Gastrocnemius medialis (tissue), 4 donors: Measurements from ENCODE around the gene ZNF569. TPM values are rescaled to one million over a fixed set of nuclear protein-coding genes. Genes with fewer than 3 reads are reported as not detected.

Experiments
- ATAC-seq, 2 donors: fragments of 150-250 bp; one replicate each; pipeline ENCODE4 v1.9.1; 2016
- DNase-seq, 2 donors: peaks; one replicate each; pipeline ENCODE4 v3.0.0-alpha.2; 2019
- H3K27ac ChIP-seq, 4 donors: fragments of 200-600 bp; sonication (generic); 1 replicate in 1 of 4; 2 replicates in 3 of 4; pipeline ENCODE4 v1.5.1; 2016 to 2018; ENCODE audit warnings: mild to moderate bottlenecking in 2 of 4, moderate library complexity in 1 of 4
- H3K27me3 ChIP-seq, 3 donors: fragments of 200-600 bp; sonication (generic) in 2 of 3; 1 replicate in 1 of 3; 2 replicates in 2 of 3; pipeline versions ENCODE4 v1.5.1 to v1.6.0; 2016 to 2019; ENCODE audit warnings: mild to moderate bottlenecking in 1 of 3, moderate library complexity in 1 of 3
- H3K36me3 ChIP-seq, 2 donors: fragments of 200-600 bp; sonication (generic) in 1 of 2; one replicate each; pipeline ENCODE4 v1.5.1; 2017 to 2018
- H3K4me1 ChIP-seq, 2 donors: fragments of 200-600 bp; sonication (generic) in 1 of 2; one replicate each; pipeline ENCODE4 v1.5.1; 2016 to 2017; ENCODE audit warnings: mild to moderate bottlenecking in 2 of 2
- H3K4me3 ChIP-seq, 4 donors: fragments of 200-600 bp; sonication (generic) in 3 of 4; 1 replicate in 1 of 4; 2 replicates in 3 of 4; pipeline ENCODE4 v1.5.1; 2016 to 2019; ENCODE audit warnings: mild to moderate bottlenecking in 2 of 4
- H3K9me3 ChIP-seq, 3 donors: fragments of 200-600 bp; sonication (generic) in 2 of 3; 1 replicate in 1 of 3; 2 replicates in 2 of 3; pipeline ENCODE4 v1.5.1; 2016 to 2019
- CTCF ChIP-seq, 5 experiments: fragments of 450-650 bp in 3 of 5; fragments of 200-600 bp in 2 of 5; sonication (generic) in 2 of 5; IDR thresholded peaks in 4 of 5; conservative IDR thresholded peaks in 1 of 5; 1 replicate in 4 of 5; 2 replicates in 1 of 5; pipeline ENCODE4 v1.5.1; 2016 to 2019; ENCODE audit warnings: antibody characterized with exemption in 5 of 5, mild to moderate bottlenecking in 3 of 5, moderate library complexity in 3 of 5
- POLR2A ChIP-seq, 2 donors: fragments of 450-650 bp; IDR thresholded peaks; one replicate each; pipeline ENCODE4 v1.6.1; 2017; ENCODE audit warnings: antibody characterized with exemption in 2 of 2, mild to moderate bottlenecking in 2 of 2, moderate library complexity in 2 of 2
- in situ Hi-C, 4 donors: fragments of 200-750 bp; cut with MboI; loops; one replicate each; pipeline versions ENCODE4 v1.15.0 to v1.8.0; 2017; ENCODE audit warnings: low sequenced_read_pairs in 4 of 4
- intact Hi-C: fragments of 100-400 bp; cut with DNase I; formaldehyde crosslinking; loops from one replicate; pipeline ENCODE4 v1.15.1; 2023; ENCODE audit warnings: low total_unique reads
- total RNA-seq, 4 donors: library from RNA; depleted of rRNA; stranded (reverse); fragments of >200 nt; gene quantifications; one replicate each; pipeline versions ENCODE4 v1.1.0 to v1.2.3, GENCODE V29; 2016

The ZNF569 gene
- total RNA-seq, 4 donors from 2014 or later: 3.4 to 9.2 (median 4.4) TPM

- H3K9me3 ChIP-seq: peaks cover 0 to 4% (median 0%) of the 10 kb centered on the region in 3 donors
- H3K27ac ChIP-seq: peak overlapping the region in 3 of 4 donors; percentile 5 to 25 (median 6)
- no peaks in the 10 kb centered on the region for H3K27me3 ChIP-seq
- intact Hi-C loops: no loop called here
- DNase-seq (no peak), ATAC-seq (no peak)
- H3K4me1 ChIP-seq: no peaks in the 10 kb centered on the region
- peaks cover 15 to 70% of the 10 kb centered on the region in 2 donors for H3K36me3 ChIP-seq
- in situ Hi-C loops: loop anchor here in 1 of 4 donors (25.0 kb wide), 1 partner anchor 200 kb away; the partner anchor contains the start of gene ZNF585A
- TF ChIP-seq CTCF (IDR thresholded peaks at IDR 0.05 in 4 of 5, conservative IDR thresholded peaks at IDR 0.05 in 1 of 5) (no peak), POLR2A (IDR thresholded peaks at IDR 0.05) (no peak)
- H3K4me3 ChIP-seq: no peak overlapping the region
These were observed 105.2 kb downstream of the ZNF569 start for GRCh38 chr19:37361994-37362393.

Other genes with a start within 250 kb of the ZNF569 start
- gene ZNF383, start 249.2 kb downstream of the ZNF569 start, total RNA-seq: 1 to 10 TPM; 2.3 to 8.4 (median 4.0) TPM
- gene ZNF527, start 96.3 kb downstream of the ZNF569 start, total RNA-seq: 1 to 10 TPM; 2.0 to 6.0 (median 2.8) TPM
- 1 to 10 TPM; 2.3 to 3.5 (median 2.8) TPM for gene ZNF570, start 1.9 kb upstream of the ZNF569 start, total RNA-seq
- 1 to 10 TPM in 2 of 4 donors, under 1 TPM in 2; 0.19 to 1.2 (median 0.76) TPM for gene ZNF793, start 39.5 kb upstream of the ZNF569 start, total RNA-seq
- 1 to 10 TPM; 1.5 to 2.5 (median 1.8) TPM for gene ZNF571, start 127.3 kb upstream of the ZNF569 start, total RNA-seq
- gene ZNF540, start 127.4 kb upstream of the ZNF569 start, total RNA-seq: 1 to 10 TPM in 3 of 4 donors, under 1 TPM in 1; 0.46 to 1.5 (median 1.3) TPM
- 1 to 10 TPM; 1.2 to 6.2 (median 3.4) TPM for gene ZFP30, start 188.0 kb upstream of the ZNF569 start, total RNA-seq